HG03159 (cell line): ENCODE measurements around the gene FBXO36.
"Not testable (repeated sequence)": the region's sequence is repeated elsewhere in the genome, so short reads cannot be mapped to it uniquely, and the experiment has no call there.

Experiments used
- ATAC-seq: cut with Tn5 transposase; IDR thresholded peaks from one replicate; pipeline ENCODE4 v1.9.1; 2021; ENCODE audit warnings: mild to moderate bottlenecking, moderate library complexity; ENCODE audit not compliant: unreplicated experiment

Gene FBXO36

GRCh38 chr2:229922449-229923386 lies at the start of gene FBXO36:
Gene FBXO36, plus strand, starts transcription at chr2:229922503. Its CDS starts 11 bp downstream, at chr2:229922514.
- peak; percentile 72 for ATAC-seq

DNA sequence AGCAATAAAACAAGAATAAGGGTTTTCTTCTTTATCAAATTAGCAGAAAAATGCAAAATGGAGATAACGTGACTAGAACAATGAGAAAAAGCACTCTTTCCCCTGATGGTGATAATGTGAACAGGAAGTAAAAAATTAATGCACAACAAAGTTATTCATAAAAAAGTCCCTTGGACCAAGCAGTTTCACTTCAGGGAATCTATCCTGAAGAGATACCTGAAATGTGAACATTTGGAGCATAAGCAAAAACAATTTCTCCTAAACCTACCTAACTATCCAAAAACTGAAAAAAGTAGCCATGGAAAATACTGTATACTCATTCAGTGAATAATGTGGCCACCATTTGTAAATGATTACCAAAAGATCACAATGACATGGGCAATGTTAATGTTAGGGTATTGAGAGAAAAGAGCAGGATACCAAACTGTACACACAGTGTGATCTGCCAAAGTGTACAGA lies 49.2 kb upstream of the FBXO36 start:
- ATAC-seq, result peak; percentile 82

GRCh38 chr2:229874647-229875046 lies 47.7 kb upstream of the FBXO36 start:
- no peak for ATAC-seq

DNA sequence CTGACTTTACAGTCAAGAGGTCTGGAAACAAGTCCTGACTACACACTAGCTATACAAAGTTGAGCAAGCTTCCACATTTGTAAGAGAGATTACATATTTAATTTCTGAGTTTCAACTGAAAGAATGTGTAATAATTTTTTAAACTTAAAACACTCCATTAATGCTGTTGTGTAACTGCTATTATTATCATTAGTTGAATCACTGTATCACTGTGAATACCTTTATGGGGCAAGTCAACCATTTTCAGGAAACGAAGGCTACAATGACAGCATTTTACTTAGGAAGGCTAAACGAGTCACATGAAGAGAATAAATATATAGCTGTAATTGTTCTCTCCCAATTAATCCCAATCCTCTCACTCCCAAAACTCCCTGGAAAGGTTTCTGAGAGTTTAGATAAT lies 46.8 kb upstream of the FBXO36 start:
- ATAC-seq, result no peak

- no peak for ATAC-seq
Observed at GRCh38 chr2:229879191-229879950, 42.9 kb upstream of the FBXO36 start.

DNA sequence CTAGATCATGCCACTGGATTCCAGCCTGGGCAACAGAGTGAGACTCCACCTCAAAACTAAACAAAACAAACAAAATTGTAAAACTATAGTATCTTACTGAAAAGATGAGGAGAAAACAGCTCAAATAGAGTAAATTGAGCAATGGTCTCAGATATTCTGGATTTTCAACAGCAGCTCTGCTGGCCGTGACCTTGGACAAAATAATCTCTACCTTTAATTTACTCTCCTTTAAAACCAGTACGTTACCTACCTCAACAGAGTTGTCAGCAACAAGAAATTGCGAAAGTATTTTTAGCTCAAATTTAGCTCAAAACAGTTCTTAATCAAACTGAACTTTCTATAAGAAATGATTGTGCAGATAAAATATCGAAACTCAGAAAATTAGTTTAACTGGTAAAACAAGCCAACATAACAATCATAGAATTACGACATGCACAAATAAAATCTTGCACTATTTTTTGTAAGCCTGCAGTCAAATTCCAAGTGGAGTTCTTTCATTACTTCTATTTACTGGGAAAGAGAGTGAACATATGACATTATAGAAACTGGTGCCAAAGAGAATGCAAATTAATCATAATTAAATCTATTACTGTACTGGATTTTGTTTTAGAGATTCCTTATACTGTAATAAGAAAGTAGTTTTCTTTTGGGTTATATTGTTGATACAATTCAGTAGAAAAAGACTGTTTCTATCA lies 41.3 kb upstream of the FBXO36 start:
- ATAC-seq, result no peak

DNA sequence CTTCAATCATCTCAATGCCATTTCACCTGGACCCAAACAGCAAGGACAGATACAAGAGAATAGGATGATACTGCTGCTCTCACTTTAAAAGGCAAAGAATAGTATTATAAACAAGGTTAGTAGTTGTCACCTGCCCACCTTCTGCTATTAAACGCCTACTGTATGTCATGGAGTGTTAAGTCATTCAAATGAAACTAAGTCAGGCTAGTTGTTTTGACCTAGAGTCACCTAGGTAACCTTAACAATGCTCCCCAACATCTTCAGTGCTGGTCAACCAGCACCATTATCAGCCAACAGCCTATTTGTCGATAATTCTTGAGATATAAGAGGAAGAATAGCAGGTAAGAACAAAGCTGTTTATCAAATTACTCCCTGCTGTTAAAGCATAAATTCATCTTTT lies 39.7 kb upstream of the FBXO36 start:
- no peak for ATAC-seq

GRCh38 chr2:229884775-229885699 lies 37.3 kb upstream of the FBXO36 start:
- ATAC-seq, result peak; percentile 71

- ATAC-seq, result no peak
Observed at GRCh38 chr2:229887441-229887840, 34.9 kb upstream of the FBXO36 start.

DNA sequence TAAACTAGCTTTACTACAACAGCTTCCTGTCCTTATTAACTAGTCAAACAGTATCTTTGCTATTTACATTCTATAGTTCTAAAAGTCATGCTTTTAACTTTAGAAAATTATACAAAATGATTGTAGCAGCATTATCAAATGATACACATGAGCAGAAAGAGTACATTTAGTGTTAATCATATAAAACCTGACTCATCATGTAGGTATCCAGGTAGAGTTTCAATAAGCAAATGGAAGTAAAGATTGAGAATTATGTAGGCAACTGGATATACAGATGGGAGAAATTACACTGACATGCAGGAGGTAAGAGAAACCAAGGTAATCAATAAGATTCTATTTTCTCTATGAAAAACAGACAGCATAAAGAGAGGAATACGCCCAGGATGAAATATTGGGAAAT lies 34.3 kb upstream of the FBXO36 start:
- ATAC-seq, result no peak

DNA sequence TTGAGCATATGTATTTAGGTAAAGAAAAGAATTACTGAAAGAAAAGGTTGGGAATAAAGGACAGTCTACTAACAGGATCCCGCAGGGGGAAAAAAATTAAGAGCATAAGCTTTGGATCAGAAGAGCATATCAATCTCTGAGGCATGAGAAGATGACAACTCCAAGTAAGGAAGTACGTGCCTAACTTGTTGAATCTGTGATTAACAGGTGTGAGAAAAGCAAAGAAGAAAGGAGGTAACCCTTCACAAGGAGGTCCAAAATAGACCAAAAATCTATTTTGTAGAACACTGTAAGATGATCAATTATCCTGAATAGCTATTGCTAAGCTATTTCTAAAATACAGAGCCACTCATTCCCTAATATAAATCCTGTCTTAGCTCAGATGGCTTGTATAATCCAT lies 33.3 kb upstream of the FBXO36 start:
- no peak for ATAC-seq

- no peak for ATAC-seq
Observed at GRCh38 chr2:229896857-229897256, 25.4 kb upstream of the FBXO36 start.

DNA sequence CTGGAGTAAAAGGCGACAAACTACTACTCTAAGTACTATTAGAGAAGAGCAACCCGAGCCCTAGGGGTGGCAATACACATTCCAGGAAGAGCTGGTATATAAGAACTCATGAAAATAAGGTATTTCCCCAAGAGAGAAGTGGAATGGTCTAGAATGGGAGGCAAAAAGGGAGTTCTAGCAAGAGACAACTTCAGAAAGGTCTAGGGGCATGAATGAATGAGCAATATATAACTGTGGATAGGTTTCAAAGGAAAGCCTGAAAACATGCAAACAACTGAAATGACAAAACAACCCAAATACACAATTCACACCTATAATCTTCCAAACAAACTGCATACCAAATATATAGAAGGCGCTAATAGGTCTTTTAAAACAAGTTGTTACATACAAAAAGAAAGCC lies 22.7 kb upstream of the FBXO36 start:
- no peak for ATAC-seq

DNA sequence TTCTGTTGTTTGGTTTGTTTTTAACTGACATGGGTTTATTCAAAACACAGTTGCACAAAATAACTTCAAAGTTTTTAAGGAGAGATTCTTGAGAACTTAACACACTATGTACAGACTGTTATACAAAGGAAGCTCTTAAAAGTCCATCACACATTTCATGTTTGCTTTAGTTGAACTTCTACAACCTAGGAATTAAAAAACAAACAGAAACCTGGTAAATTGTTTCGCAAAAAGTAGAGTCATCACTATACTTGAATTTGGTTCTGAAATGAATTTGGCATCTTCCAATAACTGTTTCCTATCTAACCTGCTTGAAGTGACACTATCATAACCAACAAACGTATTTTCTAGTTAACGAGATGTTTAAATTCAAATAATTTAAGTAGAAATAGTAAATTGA lies 22.3 kb upstream of the FBXO36 start:
- ATAC-seq, result no peak

- not testable (repeated sequence) for ATAC-seq
Observed at GRCh38 chr2:229900514-229900913, 21.8 kb upstream of the FBXO36 start.

DNA sequence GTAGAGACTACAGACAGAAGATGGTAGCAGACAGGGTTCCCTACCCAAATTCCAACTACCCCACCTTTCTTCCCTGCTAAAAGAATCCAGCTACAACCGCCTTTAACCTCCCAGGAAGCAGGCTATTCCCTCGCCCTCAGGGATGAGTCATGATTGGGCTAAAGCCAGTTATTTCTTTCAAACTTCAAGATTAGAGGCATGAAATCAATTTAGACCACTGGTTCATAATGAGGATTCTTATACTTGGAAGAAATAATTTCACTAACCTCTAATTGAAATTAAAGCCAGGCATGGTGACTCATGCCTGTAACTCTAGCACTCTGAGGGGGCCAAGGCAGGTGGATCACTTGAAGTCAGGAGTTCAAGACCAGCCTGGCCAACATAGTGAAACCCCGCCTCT lies 20.5 kb upstream of the FBXO36 start:
- no peak for ATAC-seq

DNA sequence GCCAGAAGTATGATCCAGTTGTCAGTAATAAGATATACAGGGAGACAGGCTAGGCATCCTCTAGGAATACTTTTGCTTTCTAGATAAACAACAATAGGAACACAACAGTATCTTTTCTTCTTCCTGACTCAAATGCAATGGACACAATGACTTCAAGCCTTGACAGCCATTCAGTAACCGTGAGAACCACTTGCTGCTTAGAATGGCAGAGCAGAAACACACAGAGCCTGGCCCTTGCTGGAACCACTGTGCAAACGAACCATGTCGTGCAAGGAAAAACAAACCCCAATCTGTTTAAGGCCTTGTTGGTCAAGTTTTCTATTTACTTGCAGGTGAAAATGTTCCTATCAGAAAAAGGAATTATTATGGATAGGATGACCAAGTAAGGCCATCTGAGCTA lies 19.3 kb upstream of the FBXO36 start:
- ATAC-seq, result no peak

GRCh38 chr2:229905601-229906000 lies 16.7 kb upstream of the FBXO36 start:
- ATAC-seq, result no peak

GRCh38 chr2:229909090-229909489 lies 13.2 kb upstream of the FBXO36 start:
- no peak for ATAC-seq

DNA sequence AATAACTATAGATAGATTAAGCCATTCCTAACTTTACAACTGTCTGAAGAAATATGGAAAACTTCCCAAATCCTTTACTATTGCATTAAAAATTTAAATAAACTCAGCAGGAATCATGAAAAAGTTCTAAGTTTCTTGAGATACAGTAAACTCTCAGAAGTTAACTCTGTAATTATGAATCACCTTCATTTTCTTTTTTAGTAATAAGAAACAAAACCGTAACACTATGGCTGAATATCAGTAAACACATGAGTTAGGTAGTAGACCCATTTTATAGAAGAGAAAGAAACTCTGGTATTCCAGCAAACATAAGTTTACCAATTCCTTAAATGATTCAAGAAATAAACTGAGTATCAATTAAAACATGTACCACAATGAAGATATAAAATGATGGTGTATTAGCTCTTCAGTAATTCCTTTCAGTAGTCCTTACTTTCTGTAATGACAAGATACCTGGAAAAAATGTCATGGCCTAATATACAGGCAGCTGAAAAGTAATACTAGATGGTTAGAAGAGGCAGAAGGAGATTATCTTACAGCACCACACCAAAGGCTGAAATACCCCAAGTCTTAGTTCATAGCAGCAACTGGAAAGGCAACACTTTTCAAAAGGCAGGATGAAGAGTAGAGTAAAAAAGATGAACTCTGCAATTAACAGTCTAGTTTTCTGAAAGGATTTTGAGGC lies 12.0 kb upstream of the FBXO36 start:
- ATAC-seq, result no peak
